ENCODE measurements around the gene TRAFD1. TPM values are rescaled to one million over a fixed set of nuclear protein-coding genes. Genes with fewer than 3 reads are reported as not detected.
A peak's percentile ranks its signal among the peaks of the same experiment; 100 is the strongest.

The TRAFD1 gene
- total and polyA plus RNA-seq, 2 of the 13 experiments (the other 11 are each of a cell fraction or from before 2014, with no cell fraction given): 9.5 to 20.9 TPM

DNA sequence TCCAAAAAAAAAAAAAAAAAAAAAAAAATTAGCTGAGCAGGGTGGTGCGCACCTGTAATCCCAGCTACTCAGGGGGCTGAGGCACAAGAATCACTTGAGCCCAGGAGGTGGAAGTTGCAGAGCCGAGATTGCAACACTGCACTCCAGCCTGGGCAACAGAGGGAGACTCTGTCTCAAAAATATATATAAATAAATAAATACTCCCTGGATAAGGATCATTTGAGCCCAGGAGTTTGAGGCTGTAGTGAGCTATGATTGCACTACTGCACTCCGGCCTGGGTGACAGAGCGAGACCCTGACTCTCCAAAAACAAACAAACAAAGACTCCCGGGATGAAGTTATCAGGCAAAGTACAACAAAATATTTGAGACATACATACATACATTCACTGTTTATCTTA is 13.4 kb upstream of the TRAFD1 start:
- DNase-seq (ENCODE audit: low spot score): no peak
- intact Hi-C loops (cut with micrococcal nuclease; ENCODE audit: unreplicated experiment): loop anchor here (5.0 kb wide), 1 partner anchor 60 kb away; no protein-coding TSS in a partner anchor
- Histone ChIP-seq H3K4me1 (ENCODE audit: insufficient read depth, low read length) (peaks cover 46% of the 10 kb centered on the region), H3K4me3 (replicated peaks in 1 of 3; ENCODE audit: insufficient read depth in 1 of 3, low read depth in 2 of 3, low read length in 3 of 3) (peak overlapping the region in 1 of 3 experiments; percentile 23; a peak in 2 of 6 replicates), H3K27ac (ENCODE audit: extremely low read length, insufficient read depth, low read length) (peak overlapping the region; percentile 24), H3K36me3 (replicated peaks in 1 of 2; ENCODE audit: control insufficient read depth in 1 of 2, insufficient read depth in 2 of 2, low read length in 2 of 2) (no peaks in the 10 kb centered on the region), H3K9me3 (ENCODE audit: low read length) (no peaks in the 10 kb centered on the region), H3K9ac (ENCODE audit: insufficient read depth, low read depth, low read length) (no peak overlapping the region), H2AFZ (ENCODE audit: low read length) (no peak overlapping the region), H3K27me3 (ENCODE audit: control insufficient read depth in 1 of 2, insufficient read depth in 2 of 2, low read length in 2 of 2) (no peaks in the 10 kb centered on the region; a peak in 1 of 5 replicates), H3K4me2 (ENCODE audit: low read depth, low read length) (peak overlapping the region; percentile 74), H3K79me2 (ENCODE audit: insufficient read depth, low read length) (peaks cover 21% of the 10 kb centered on the region), H4K20me1 (ENCODE audit: insufficient read depth, low read length) (0 out of 2 replicates have a peak, but pooled peaks cover 2% of the 10 kb centered on the region)
- WGBS (ENCODE audit: low lambda C conversion rate): 2% methylated on average over 5 of the region's 5 CpGs
- no TSS peak for BruUV-seq (replicated peaks)
- in situ Hi-C loops (cut with HindIII; ENCODE audit: extremely low pct_ligation_motif_present, low pct_unique_long_range_greater_than_20kb): loop anchor here (5.0 to 10.0 kb wide), 2 partner anchors 60 to 303 kb away; partner anchors contain the start of gene PTPN11
- ChIA-PET POLR2A (interaction anchor here (0.9 to 9.5 kb wide), 2 partner anchors 12 to 14 kb away, joined by 3 to 85 read pairs; partner anchors contain the start of gene TRAFD1), CTCF (ENCODE audit: low intra/inter-chr PET ratio, low total read pairs) (no interaction called here)
- no peak for ATAC-seq
- peak; percentile 8 for FAIRE-seq
- TF ChIP-seq, protein P1, sequence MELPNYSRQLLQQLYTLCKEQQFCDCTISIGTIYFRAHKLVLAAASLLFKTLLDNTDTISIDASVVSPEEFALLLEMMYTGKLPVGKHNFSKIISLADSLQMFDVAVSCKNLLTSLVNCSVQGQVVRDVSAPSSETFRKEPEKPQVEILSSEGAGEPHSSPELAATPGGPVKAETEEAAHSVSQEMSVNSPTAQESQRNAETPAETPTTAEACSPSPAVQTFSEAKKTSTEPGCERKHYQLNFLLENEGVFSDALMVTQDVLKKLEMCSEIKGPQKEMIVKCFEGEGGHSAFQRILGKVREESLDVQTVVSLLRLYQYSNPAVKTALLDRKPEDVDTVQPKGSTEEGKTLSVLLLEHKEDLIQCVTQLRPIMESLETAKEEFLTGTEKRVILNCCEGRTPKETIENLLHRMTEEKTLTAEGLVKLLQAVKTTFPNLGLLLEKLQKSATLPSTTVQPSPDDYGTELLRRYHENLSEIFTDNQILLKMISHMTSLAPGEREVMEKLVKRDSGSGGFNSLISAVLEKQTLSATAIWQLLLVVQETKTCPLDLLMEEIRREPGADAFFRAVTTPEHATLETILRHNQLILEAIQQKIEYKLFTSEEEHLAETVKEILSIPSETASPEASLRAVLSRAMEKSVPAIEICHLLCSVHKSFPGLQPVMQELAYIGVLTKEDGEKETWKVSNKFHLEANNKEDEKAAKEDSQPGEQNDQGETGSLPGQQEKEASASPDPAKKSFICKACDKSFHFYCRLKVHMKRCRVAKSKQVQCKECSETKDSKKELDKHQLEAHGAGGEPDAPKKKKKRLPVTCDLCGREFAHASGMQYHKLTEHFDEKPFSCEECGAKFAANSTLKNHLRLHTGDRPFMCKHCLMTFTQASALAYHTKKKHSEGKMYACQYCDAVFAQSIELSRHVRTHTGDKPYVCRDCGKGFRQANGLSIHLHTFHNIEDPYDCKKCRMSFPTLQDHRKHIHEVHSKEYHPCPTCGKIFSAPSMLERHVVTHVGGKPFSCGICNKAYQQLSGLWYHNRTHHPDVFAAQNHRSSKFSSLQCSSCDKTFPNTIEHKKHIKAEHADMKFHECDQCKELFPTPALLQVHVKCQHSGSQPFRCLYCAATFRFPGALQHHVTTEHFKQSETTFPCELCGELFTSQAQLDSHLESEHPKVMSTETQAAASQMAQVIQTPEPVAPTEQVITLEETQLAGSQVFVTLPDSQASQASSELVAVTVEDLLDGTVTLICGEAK (IDR thresholded peaks at IDR 0.05): no peak
- TF ChIP-seq, protein P1 (CRISPR knock-in tag; IDR thresholded peaks at IDR 0.05): no peak
- TF ChIP-seq CEBPG (CRISPR knock-in tag; IDR thresholded peaks at IDR 0.05) (peak; percentile 82), CEBPB (IDR thresholded peaks at IDR 0.05; ENCODE audit: borderline replicate concordance, low read depth, low read length) (0 out of 2 replicates have a peak, but pooled peaks have one; percentile 26), ZNF121 (CRISPR knock-in tag; IDR thresholded peaks at IDR 0.05) (0 out of 2 replicates have a peak, but pooled peaks have one; percentile 27), AGO2 (optimal IDR thresholded peaks at IDR 0.05; ENCODE audit: low read depth, low read length) (no peak), STAG1 (CRISPR knock-in tag; IDR thresholded peaks at IDR 0.05) (peak; percentile 28; the same call in 1 of the 2 replicates)
- TF ChIP-seq, protein P2, sequence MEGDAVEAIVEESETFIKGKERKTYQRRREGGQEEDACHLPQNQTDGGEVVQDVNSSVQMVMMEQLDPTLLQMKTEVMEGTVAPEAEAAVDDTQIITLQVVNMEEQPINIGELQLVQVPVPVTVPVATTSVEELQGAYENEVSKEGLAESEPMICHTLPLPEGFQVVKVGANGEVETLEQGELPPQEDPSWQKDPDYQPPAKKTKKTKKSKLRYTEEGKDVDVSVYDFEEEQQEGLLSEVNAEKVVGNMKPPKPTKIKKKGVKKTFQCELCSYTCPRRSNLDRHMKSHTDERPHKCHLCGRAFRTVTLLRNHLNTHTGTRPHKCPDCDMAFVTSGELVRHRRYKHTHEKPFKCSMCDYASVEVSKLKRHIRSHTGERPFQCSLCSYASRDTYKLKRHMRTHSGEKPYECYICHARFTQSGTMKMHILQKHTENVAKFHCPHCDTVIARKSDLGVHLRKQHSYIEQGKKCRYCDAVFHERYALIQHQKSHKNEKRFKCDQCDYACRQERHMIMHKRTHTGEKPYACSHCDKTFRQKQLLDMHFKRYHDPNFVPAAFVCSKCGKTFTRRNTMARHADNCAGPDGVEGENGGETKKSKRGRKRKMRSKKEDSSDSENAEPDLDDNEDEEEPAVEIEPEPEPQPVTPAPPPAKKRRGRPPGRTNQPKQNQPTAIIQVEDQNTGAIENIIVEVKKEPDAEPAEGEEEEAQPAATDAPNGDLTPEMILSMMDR (CRISPR knock-in tag; IDR thresholded peaks at IDR 0.05): peak; percentile 48
- TF ChIP-seq, protein P3, sequence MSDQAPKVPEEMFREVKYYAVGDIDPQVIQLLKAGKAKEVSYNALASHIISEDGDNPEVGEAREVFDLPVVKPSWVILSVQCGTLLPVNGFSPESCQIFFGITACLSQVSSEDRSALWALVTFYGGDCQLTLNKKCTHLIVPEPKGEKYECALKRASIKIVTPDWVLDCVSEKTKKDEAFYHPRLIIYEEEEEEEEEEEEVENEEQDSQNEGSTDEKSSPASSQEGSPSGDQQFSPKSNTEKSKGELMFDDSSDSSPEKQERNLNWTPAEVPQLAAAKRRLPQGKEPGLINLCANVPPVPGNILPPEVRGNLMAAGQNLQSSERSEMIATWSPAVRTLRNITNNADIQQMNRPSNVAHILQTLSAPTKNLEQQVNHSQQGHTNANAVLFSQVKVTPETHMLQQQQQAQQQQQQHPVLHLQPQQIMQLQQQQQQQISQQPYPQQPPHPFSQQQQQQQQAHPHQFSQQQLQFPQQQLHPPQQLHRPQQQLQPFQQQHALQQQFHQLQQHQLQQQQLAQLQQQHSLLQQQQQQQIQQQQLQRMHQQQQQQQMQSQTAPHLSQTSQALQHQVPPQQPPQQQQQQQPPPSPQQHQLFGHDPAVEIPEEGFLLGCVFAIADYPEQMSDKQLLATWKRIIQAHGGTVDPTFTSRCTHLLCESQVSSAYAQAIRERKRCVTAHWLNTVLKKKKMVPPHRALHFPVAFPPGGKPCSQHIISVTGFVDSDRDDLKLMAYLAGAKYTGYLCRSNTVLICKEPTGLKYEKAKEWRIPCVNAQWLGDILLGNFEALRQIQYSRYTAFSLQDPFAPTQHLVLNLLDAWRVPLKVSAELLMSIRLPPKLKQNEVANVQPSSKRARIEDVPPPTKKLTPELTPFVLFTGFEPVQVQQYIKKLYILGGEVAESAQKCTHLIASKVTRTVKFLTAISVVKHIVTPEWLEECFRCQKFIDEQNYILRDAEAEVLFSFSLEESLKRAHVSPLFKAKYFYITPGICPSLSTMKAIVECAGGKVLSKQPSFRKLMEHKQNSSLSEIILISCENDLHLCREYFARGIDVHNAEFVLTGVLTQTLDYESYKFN (CRISPR knock-in tag; conservative IDR thresholded peaks at IDR 0.05): peak; percentile 43; the same call in 1 of the 2 replicates
